Stimulated activated CD8-positive, alpha-beta memory T cell treated with anti-CD3 and anti-CD28 coated beads, Interleukin-15, amount 100 ng/mL, for 48 hours (primary cell): ENCODE measurements around the gene ST6GAL1.
"Not testable (repeated sequence)": the region's sequence is repeated elsewhere in the genome, so short reads cannot be mapped to it uniquely, and the experiment has no call there.

Source experiments
- DNase-seq, 2 donors: peaks; one replicate each; pipeline ENCODE4 v3.0.0-alpha.2; 2020; ENCODE audit warnings: low read depth in 2 of 2

Gene ST6GAL1

DNA sequence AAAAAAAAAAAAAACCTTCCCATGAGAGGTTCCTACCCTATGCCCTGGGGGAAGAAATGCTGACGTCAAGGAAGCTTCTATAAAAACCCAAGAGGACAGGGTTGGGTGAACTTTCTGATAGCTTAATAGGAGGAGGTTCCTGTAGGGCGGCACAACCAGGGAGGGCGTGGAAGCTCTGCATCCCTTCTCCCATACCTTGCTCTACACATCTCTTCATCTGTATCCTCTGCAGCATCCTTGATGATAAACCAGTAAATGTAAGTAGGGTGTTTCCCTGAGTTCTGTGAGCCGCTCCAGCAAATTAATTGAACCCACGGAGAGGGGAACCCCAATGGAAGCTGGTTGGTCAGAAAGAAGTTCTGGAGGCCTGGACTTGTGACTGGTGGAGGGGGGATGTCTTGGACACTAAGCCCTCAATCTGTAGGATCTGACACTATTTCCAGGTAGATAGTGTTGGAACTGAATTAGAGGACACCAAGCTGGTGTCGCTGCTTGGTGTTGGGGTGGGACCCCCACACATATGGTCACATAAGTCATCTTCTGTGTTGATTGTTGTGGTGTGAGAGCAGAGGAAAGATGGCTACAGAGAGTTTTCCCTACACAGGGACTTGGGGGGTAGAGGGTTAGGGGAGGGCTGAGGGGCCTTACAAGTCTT is 91.5 kb downstream of the ST6GAL1 start:
- DNase-seq, result no peak

DNA sequence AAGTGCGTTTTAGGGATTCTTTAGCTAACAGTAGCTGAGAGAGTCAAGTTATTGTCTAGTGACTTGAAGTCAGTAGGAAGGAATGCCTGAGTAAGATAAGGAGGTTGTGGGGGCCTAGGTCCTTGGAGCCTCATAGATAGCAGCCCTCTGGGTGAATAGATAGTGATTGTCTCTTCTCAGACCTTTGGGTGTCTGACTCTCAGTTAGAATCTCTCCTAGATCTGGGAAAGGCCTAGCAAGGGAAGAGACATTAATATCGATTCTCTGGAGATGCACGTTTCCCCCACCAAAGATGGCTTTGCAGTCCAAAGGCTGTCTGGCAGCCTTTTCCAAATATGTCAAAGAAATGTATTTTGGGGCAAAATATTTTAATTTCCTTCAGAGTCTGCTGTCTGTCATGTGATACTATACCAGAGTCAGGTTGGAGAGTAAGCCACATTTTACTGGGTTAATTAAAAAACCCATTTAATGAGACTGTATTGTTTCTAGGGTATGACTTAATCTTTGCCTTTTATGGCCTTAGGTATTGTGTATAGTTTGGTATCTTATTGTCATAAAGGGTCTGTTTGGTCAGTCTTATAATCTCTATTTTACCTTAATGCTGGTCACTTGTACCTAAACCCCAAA is 92.2 kb downstream of the ST6GAL1 start:
- DNase-seq, result no peak

DNA sequence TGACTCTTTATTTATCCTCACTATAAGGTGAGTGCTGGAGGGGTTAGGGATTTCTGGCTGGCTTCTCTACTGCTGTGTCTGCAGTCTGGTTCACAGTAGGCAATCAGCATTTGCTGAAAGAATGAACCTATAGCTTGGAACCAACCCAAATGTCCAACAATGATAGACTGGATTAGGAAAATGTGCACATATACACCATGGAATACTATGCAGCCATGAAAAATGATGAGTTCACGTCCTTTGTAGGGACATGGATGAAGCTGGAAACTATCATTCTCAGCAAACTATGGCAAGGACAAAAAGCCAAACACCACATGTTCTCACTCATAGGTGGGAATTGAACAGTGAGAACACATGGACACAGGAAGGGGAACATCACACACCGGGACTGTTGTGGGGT is 93.0 kb downstream of the ST6GAL1 start:
- DNase-seq, result not testable (repeated sequence)

DNA sequence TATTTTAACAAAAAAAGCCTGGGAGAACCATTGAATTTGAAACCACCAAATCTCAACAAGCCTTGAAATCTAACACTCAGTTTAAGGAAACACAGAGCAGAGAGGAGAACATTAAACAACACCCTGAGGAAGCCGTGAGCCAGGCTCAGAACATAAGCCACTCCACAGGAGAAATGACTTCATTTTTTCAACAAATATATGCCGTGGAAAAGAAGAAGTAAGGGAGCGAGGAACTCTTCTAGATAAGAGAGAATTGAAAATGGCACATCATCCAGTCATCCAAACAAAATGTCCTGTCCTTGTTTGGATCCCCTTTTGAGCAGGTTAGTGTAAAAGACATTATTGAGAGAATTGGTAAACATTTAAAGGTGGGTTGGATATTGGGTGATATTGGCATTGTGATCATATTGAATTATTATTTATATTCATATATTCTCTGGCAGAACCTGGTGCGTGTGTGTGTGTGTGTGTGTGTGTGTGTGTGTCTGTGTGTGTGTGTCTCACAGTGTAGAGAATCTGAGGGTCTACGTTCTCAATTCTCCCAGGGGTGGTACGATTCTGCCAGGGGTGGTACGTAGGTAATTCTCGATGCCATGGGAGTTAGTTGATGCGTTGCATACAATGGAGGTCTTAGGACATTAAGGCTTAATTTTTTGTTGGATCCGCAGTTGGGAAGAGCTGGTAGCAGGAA is 94.4 kb downstream of the ST6GAL1 start:
- DNase-seq, result no peak

DNA sequence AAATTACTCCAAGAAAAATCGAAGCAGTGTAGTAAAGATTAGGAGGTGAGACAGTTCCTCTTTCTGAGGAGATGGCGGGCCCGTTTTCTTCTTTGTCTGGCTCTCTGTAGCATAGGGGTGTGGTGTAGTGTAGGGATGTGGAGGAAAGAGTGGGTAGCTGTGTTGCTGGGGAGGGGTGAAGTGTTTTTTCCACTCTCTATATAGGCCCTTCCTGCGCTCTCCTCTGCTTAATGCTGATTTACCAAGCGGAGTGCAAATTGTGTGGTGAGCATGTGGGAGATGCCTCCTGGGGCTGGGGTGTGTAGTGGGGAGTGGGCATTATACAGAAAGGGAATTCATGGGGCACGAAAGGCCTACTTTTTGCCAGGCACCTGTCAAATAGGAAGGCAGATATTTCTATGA is 94.9 kb downstream of the ST6GAL1 start:
- peak; percentile 33 to 39 for DNase-seq

DNA sequence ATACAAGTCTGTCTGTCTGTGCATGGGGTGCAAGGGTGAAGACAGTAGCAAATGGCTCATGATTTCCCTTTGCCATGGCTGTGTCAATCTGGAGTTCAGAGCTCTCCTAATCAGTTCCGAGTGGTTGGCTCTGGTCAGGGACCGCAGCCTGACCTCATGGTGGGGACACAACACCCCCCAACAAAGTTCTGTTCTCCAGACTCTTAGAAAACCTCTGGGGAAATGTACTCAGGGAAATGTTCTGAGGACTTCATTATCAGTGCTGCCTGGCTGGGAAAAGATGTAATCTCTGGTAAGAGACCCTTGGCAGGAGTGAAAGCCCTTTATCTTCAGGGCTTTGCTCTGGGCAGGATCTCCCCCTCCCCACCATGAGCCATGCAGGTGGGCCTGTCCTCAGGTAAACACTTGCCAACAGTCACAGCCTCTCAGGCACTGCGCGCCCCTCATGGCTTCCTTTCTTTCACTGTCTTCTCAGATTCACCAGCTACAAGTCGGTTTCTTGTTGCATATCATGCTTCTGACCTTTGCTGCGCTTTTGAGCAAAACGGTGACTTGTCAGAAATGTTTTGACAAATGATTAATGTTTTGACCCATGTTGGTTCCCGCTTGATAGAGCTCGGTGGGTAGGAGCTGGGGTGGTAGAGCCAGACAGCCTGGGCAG is 95.5 kb downstream of the ST6GAL1 start:
- DNase-seq, result no peak

DNA sequence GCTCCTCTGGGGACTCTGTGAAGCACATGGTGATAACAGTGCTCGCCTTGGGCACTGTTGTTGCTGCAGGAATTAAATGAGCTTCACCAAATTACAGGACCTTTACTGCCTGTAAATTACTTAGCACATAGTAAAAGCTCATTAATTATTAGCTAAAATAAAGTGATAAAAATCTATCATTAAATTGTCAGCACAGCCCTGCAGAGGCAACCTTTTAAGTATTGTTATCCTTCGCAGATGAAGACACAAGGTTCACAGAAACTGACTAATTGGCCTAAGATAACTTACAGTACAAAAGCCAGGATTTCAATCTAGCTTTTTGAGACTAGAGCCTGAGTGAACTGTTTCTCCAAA is 96.0 kb downstream of the ST6GAL1 start:
- no peak for DNase-seq

DNA sequence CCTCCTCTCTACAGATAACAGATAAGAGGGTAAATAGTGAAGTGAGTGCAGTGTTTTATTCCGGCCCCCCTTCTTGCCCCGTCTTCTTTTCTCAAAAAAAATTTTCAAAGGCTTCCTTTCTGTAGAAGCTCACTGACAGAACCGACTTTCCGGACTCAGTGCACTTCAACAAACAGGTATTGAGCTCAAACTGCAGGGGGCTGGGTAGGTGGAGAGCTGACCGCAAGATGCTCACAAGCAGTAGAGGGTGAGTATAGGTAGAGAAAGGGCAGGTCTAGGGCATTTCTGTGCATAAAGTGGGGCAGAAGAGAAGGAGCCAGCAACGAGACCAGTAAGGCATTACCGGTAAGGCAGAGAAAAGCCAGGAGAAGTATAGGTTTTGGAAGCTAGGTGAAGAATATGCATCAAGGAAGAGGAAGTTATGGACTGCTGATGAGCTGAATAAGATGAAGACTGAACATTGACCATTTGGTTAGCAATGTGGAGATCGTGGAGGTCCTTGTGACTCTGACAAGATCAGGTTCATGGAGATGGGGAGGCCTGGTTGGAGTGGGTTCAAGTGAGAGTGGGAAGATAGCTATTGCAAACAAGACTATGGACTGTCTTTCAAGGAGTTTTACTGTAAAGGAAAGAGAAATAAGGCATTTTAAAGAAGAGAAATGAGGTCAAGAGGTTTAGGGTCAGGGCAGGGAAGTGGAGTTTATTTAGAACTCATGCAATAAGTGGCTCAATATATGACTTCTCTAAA is 97.4 kb downstream of the ST6GAL1 start:
- no peak for DNase-seq

DNA sequence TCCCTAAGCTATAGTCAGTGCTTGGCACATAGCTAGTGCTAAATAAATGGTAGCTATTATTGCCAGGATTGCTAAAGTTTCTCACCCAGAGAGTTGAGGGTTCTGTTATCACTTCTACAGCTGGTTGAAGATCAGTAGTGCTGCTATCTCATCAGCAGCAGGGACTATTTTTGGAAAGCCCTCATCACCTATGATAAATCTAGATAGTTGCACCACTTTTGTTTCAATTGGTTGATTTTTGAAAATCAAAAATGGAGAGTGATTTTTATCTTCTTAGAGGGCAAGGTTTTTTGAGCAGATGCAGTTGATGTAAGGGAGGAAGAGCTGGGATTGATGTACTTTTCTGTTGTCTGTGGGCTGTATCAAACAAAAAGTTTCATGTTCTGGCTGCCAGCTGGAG is 101.6 kb downstream of the ST6GAL1 start:
- no peak for DNase-seq

DNA sequence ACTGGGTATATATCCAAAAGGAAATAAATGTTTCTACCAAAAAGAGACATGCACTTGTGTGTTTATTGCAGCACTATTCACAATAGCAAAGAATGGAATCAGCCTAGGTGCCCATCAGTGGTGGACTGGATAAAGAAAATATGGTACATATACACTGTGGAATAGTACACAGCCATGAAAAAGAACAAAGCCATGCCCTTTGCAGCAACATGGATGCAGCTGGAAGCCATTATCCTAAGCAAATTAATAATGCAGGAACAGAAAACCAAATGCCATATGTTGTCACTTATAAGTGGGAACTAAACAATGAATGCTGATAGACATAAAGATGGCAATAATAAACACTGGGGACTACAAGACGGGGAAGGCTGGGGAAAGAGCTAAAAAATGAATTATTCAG is 106.1 kb downstream of the ST6GAL1 start:
- no peak for DNase-seq

DNA sequence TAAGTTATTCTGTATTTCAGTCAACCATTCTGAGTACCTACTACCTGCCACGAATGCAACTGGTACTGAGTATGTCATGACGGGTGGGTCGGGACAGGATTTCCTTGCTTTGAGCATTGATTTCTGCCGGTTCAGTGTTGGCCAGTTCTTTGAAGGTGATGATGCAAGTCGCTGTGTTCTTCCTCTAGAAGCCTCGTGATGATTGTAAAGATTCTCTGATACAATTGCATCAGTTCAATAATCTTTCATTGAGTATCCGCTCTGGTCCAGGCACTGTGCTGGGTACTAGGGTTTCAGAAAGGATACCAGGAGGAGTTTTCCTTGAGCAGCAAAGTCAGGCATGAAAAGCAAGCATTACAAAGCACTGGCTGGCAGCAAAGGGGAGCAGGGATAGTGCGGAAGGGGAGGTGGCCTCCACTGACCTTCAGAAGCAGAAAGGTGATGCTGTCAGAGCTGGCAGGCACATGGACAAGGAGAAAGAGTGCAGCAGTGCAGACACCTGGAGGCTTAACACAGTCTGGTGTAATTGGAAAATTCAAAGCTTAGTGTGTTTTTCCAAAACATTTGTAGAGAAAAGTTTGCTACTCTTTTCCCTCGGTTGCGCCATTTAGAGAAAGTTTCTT is 108.9 kb downstream of the ST6GAL1 start:
- DNase-seq, result no peak

DNA sequence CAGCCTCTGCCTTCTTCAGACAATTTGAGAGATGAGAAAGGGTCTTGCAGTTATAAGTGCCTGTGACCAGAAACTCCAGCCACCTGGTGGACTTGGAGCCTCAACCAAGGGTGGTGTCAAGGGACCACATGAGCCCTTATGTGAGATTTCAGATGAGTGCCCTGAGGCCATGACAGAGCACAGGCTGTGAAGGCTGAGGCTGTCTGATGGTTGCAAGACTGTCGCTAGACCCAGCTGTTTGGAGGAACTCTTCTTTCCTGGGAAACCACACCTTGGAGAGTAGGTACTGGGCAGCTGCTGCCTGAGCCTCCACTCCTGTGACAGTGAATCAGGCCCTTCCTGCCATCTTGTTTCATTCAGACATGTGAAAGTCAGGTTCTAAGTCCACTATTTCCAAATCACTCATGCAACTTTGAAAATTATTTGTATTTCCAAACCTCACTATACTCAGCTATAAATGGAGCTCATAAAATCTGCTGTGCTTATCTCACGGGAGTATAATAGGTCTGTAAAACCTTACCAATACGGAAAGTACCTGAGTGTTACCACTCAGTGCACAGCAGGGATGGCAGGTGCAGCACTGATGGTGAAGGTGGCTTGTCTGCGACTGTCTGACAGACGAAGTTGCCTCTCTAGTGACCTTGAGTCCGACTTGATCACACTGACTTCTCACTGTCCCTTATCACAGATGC is 109.5 kb downstream of the ST6GAL1 start:
- no peak for DNase-seq

DNA sequence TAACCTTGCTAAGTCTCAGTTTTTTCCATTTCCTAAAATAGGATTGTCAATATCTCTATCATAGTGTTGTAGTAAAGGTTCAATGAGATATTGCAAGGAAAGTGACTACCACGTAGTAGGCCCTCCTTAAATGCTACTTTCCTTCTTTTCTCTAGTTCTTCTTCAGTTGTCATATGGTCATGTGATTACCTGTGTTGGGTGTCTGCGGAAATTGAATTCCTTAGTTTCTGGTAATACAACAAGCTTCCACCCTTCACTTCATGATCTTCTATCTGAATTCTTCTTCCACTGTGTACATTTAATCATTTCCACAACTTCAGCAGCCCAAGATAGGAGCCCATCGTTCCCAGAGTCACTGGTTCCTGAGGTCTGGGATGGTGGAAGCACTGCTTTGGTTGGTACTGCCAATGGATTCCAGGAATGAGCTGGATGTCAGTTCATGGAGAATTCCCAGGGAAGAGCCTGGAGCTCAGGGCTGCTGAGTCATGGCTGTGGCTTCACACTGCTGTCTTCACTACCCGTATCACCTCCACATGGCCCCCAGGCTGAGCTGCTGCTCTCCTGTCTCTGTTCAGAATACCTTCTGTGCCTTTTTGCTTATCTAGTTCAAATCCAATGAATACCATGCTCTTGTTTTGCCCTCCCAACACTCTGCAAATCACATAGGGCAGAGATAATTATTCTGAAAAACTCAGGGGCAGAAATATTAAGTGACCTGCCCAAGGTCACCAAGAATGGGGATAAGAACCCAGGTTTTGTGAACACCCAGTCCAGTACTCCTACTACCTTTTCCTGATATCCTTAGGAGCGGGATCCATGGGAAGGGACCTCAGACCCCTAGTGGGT is 110.4 kb downstream of the ST6GAL1 start:
- no peak for DNase-seq

DNA sequence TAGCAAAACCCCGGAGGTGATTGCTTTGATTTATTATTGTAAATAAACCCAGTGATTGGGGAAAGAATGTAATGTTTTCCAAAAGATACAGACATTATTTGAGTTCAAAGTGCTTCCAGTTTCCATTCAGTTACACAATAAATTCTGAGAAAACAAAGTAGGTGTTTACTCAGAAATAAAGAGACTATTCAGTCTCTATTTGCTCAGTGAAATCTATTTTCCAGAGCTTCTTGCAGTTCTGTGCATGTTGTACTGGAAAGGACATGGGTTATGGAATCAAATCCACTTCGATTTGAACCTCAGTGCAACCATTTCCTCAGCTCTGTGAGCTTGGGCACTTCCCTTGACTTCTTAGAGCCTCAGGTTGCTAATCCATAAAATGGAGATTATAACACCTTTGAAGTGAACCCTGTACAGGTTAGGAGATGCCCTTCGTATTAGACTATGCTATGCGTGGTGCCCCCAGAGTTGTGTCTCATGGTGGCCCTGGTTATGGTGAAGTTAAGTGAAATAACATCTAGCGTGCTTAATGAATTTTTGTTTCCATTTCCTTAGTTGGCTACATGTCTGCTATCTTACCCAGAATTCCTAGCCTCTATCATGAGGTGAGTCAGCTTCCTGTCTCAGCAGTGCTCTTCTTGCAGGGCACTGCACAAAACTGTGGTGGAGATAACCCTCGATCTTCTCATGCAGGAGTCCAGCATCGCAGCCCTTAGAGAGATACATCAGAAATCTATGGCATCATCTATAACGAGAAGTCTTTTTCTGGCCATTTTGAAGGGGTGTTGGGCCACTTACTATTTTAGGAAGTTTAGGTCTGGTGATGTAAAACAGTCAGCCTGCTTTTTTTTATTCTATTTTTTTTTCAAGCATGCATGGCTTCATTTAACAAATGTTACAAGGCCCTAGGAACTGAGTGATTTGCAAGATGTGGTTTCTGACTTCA is 111.3 kb downstream of the ST6GAL1 start:
- DNase-seq, result peak in 1 of 2 donors; percentile 35

DNA sequence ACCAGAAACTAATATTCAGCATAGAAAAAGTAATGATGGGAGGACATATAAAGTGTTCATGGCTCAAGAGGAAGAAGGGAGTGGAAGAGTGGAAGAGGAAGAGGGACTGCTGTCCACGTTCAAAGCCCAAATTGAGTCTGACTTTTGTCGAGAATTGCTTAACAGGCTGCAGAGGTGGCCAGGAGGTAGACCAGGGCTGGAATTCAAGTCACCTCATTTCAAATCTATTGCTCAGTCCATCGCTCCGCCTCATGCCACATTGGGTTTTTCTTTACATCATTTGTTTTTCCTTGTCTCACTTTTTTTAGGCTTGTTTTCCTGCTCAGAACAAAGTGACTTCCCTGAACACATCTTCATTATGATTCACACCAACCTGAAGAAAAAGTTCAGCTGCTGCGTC is 112.0 kb downstream of the ST6GAL1 start:
- DNase-seq, result no peak

DNA sequence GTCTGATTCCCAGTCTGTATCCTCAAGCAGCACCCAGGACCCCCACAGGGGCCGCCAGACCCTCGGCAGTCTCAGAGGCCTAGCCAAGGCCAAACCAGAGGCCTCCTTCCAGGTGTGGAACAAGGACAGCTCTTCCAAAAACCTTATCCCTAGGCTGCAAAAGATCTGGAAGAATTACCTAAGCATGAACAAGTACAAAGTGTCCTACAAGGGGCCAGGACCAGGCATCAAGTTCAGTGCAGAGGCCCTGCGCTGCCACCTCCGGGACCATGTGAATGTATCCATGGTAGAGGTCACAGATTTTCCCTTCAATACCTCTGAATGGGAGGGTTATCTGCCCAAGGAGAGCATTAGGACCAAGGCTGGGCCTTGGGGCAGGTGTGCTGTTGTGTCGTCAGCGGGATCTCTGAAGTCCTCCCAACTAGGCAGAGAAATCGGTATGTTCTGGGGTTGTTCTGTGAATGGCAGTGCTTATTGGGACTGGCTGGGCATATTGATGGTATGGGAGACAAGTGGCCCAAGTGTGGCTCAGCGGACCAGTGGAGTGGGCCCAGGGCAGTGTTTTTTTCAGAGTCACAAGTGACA is 112.6 kb downstream of the ST6GAL1 start:
- no peak for DNase-seq

DNA sequence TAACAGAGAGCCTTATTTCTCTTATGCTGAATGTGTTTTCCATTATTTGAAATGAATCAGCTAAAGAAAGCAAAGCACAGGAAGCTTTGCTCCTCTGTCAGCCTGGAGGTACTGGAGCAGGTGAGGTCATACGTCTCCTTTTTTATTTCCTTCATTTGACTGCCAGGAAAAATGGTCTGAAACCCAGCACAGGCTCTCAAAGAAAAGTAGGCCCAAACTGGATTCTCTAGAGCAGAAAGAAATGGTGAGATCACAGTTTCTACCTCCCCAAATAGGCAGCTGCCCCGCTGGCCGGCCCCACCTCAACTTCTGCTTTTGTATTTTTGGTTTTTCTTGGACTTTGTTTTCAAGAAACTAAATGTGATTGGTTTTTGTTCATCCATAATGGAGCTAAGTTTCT is 113.9 kb downstream of the ST6GAL1 start:
- no peak for DNase-seq

DNA sequence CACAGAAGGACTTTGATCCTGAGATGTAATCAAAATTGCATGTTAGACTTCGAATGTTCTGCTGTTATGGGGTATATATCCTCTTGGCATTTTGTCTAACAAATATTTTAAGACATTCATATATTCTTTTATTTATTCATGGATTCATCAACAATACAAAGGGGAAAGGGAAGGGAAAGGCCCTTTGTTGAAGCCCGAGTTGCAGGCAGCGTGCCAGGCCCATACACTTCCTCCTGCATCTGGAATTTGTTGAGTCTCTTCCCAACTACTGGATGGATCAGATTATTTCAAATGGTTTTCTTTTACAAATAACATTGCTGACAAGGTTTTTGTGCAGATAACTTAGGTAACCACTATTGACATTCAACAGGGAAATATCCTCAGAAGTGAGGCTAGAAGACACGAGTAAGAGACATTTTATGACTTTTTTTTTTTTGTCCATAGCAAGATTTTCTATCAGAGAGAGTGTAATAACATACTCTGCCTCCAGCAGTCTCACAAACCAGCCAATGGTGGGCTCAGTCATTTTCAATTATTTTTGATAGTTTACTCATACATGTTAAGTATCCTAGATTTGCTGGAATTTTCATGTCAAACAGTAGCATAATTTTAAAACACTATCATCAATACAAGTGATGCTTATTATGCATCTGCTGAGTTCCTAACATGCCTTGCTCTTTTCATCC is 114.7 kb downstream of the ST6GAL1 start:
- DNase-seq, result no peak
